ENCODE results near the gene GALNT2. TPM values are rescaled to one million over a fixed set of nuclear protein-coding genes. Genes with fewer than 3 reads are reported as not detected.

GALNT2 gene
- total and polyA plus RNA-seq, 2 donors (not counting 1 experiment from before 2014, with no cell fraction given): 19.0 to 184 TPM

DNA sequence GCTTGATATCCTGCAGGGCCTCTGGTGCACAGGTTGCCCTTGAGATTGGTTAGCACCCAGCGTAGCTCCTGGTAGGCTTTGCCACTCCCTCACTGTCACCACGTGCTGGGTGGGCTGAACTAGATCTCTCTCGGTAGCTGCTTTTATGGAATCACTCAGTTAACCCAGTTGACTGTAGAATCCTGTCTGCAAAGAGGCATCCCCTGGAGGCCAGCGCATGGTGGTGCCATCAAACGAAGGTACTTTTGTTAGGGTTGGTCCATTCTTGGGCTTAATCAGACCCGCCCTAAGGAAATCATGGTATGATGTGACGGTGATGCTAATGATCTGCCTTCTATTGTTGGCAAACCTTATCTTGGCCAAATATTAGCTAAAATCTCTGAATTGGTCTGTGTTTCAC, 153.4 kb downstream of the GALNT2 start:
- WGBS (ENCODE audit: insufficient coverage): 93% methylated on average over 3 of the region's 7 CpGs

DNA sequence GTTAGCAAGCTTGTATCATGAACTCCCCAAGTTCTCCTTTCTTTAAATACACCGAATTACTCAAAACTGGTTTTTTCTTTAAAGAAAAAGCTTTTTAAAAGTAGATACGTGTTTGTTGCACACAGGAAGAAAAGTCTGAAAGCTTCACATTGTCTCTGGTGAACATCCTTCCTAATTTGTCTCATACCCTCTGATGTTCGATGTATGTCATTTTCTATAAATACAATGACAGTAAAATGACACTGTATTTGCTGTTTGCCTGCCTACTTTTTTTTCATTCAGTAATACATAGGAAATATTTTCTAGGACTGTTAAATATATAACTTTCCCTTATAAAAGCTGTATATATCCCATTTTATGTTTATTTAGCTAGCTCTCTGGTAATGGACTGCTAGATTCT, 153.9 kb downstream of the GALNT2 start:
- no peaks in the 10 kb centered on the region for H3K27me3 Mint-ChIP-seq
- H4K20me1 ChIP-seq (ENCODE audit: control insufficient read depth, insufficient read depth, low read length, poor library complexity, severe bottlenecking): no peaks in the 10 kb centered on the region

More for the DNA sequence above, 153.4 kb downstream of the GALNT2 start:
- Histone ChIP-seq H3K27me3 (replicated peaks in 1 of 4; ENCODE audit: control extremely low read depth in 1 of 4, control insufficient read depth in 3 of 4, insufficient read depth in 4 of 4, low read length in 3 of 4) (no peaks in the 10 kb centered on the region), H4K20me1 (ENCODE audit: control insufficient read depth, insufficient read depth, low read length, poor library complexity, severe bottlenecking) (no peaks in the 10 kb centered on the region), H3K4me2 (replicated peaks; ENCODE audit: low read depth, low read length, poor library complexity, severe bottlenecking) (no peak overlapping the region), H3K4me3 (ENCODE audit: control extremely low read depth in 1 of 5, extremely low read depth in 1 of 5, insufficient read depth in 1 of 5, low read depth in 2 of 5, low read length in 4 of 5) (no peak overlapping the region), H3K36me3 (replicated peaks in 1 of 2; ENCODE audit: control extremely low read depth in 1 of 2, control insufficient read depth in 1 of 2, extremely low read depth in 1 of 2, insufficient read depth in 2 of 2, low read length in 1 of 2) (no peaks in the 10 kb centered on the region), H2AFZ (ENCODE audit: insufficient read depth, low read depth, low read length, poor library complexity, severe bottlenecking) (no peak overlapping the region), H3K4me1 (ENCODE audit: control insufficient read depth in 2 of 2, insufficient read depth in 2 of 2, low read length in 2 of 2) (peaks cover 25 to 29% of the 10 kb centered on the region in 2 donors), H3K9ac (ENCODE audit: low read length) (no peak overlapping the region), H3K79me2 (ENCODE audit: control insufficient read depth, insufficient read depth, low read length) (peaks cover 73% of the 10 kb centered on the region), H3K27ac (ENCODE audit: low read length in 2 of 2) (no peak overlapping the region), H3K9me3 (ENCODE audit: control extremely low read depth in 1 of 3, control insufficient read depth in 2 of 3, insufficient read depth in 1 of 3, low read length in 2 of 3) (no peaks in the 10 kb centered on the region)
- H3K4me3 Mint-ChIP-seq: no peak overlapping the region
- ChIA-PET POLR2A (no interaction called here), CTCF (interaction anchor here (0.7 to 2.8 kb wide), 4 partner anchors 9 to 560 kb away, joined by 3 to 8 read pairs (median 6); no protein-coding TSS in a partner anchor)
- intact Hi-C loops (cut with micrococcal nuclease): no loop called here
- no peaks in the 10 kb centered on the region for H3K27me3 Mint-ChIP-seq
- no peaks in the 10 kb centered on the region for H3K9me3 Mint-ChIP-seq (ENCODE audit: insufficient read depth)
- TF ChIP-seq, protein P1, sequence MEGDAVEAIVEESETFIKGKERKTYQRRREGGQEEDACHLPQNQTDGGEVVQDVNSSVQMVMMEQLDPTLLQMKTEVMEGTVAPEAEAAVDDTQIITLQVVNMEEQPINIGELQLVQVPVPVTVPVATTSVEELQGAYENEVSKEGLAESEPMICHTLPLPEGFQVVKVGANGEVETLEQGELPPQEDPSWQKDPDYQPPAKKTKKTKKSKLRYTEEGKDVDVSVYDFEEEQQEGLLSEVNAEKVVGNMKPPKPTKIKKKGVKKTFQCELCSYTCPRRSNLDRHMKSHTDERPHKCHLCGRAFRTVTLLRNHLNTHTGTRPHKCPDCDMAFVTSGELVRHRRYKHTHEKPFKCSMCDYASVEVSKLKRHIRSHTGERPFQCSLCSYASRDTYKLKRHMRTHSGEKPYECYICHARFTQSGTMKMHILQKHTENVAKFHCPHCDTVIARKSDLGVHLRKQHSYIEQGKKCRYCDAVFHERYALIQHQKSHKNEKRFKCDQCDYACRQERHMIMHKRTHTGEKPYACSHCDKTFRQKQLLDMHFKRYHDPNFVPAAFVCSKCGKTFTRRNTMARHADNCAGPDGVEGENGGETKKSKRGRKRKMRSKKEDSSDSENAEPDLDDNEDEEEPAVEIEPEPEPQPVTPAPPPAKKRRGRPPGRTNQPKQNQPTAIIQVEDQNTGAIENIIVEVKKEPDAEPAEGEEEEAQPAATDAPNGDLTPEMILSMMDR (IDR thresholded peaks at IDR 0.05): no peak
- no peak for TF ChIP-seq EZH2 (IDR thresholded peaks at IDR 0.05; ENCODE audit: borderline replicate concordance, insufficient read depth, low read depth, low read length, poor library complexity, severe bottlenecking)
- no peak overlapping the region for H3K27ac Mint-ChIP-seq
- DNase-seq (no peak), ATAC-seq (ENCODE audit: low read depth) (no peak)
- peaks cover 54% of the 10 kb centered on the region for H3K4me1 Mint-ChIP-seq

More for the DNA sequence above, 153.9 kb downstream of the GALNT2 start:
- H3K27ac Mint-ChIP-seq: no peak overlapping the region
- ATAC-seq (ENCODE audit: low read depth) (no peak), DNase-seq (no peak)
- Histone ChIP-seq H3K9ac (ENCODE audit: low read length) (no peak overlapping the region), H3K27ac (ENCODE audit: low read length in 2 of 2) (no peak overlapping the region), H2AFZ (ENCODE audit: insufficient read depth, low read depth, low read length, poor library complexity, severe bottlenecking) (no peak overlapping the region), H3K4me2 (replicated peaks; ENCODE audit: low read depth, low read length, poor library complexity, severe bottlenecking) (peak overlapping the region; percentile 2), H3K36me3 (replicated peaks in 1 of 2; ENCODE audit: control extremely low read depth in 1 of 2, control insufficient read depth in 1 of 2, extremely low read depth in 1 of 2, insufficient read depth in 2 of 2, low read length in 1 of 2) (no peaks in the 10 kb centered on the region), H3K4me1 (ENCODE audit: control insufficient read depth in 2 of 2, insufficient read depth in 2 of 2, low read length in 2 of 2) (peaks cover 21 to 25% of the 10 kb centered on the region in 2 donors), H3K4me3 (ENCODE audit: control extremely low read depth in 1 of 5, extremely low read depth in 1 of 5, insufficient read depth in 1 of 5, low read depth in 2 of 5, low read length in 4 of 5) (no peak overlapping the region), H3K27me3 (replicated peaks in 1 of 4; ENCODE audit: control extremely low read depth in 1 of 4, control insufficient read depth in 3 of 4, insufficient read depth in 4 of 4, low read length in 3 of 4) (no peaks in the 10 kb centered on the region), H3K9me3 (ENCODE audit: control extremely low read depth in 1 of 3, control insufficient read depth in 2 of 3, insufficient read depth in 1 of 3, low read length in 2 of 3) (no peaks in the 10 kb centered on the region), H3K79me2 (ENCODE audit: control insufficient read depth, insufficient read depth, low read length) (peaks cover 75% of the 10 kb centered on the region)
- peaks cover 50% of the 10 kb centered on the region for H3K4me1 Mint-ChIP-seq
- ChIA-PET POLR2A (no interaction called here), CTCF (interaction anchor here (0.7 to 2.8 kb wide), 5 partner anchors 9 to 560 kb away, joined by 3 to 8 read pairs (median 4); no protein-coding TSS in a partner anchor)
- no CpG with 5 or more reads among the region's 3 CpGs for WGBS (ENCODE audit: insufficient coverage)
- TF ChIP-seq EZH2 (IDR thresholded peaks at IDR 0.05; ENCODE audit: borderline replicate concordance, insufficient read depth, low read depth, low read length, poor library complexity, severe bottlenecking): no peak
- TF ChIP-seq, protein P1 (IDR thresholded peaks at IDR 0.05): no peak
- H3K9me3 Mint-ChIP-seq (ENCODE audit: insufficient read depth): no peaks in the 10 kb centered on the region
- no peak overlapping the region for H3K4me3 Mint-ChIP-seq
- intact Hi-C loops (cut with micrococcal nuclease): no loop called here
